Calu3 (cell line): ENCODE data around the gene STYXL2. TPM values are rescaled to one million over a fixed set of nuclear protein-coding genes. Genes with fewer than 3 reads are reported as not detected.

Experiments
- BruUV-seq: library from RNA; stranded (reverse); fragments of 400-500 nt; replicated peaks from 2 replicates; lab custom pipeline; 2021; lab: Mats Ljungman, UMichigan
- CTCF ChIA-PET: fragments of 300-600 bp; sonication (Branson Sonifier 250); formaldehyde crosslinking; loops from one replicate; lab custom pipeline; 2022; ENCODE audit warnings: antibody characterized with exemption; lab: Charles Lee
- DNase-seq: peaks from one replicate; pipeline ENCODE4 v3.0.0; 2022
- H3K27ac Mint-ChIP-seq: one replicate; pipeline ENCODE4 v1.8.0; 2022; ENCODE audit warnings: mixed read lengths; ENCODE audit not compliant: unreplicated experiment
- H3K27me3 Mint-ChIP-seq: one replicate; pipeline ENCODE4 v1.8.0; 2022; ENCODE audit warnings: mixed read lengths; ENCODE audit not compliant: unreplicated experiment
- H3K36me3 Mint-ChIP-seq: one replicate; pipeline ENCODE4 v1.8.0; 2022; ENCODE audit warnings: mild to moderate bottlenecking, moderate library complexity, mixed read lengths; ENCODE audit not compliant: insufficient read depth, unreplicated experiment
- H3K4me1 Mint-ChIP-seq: one replicate; pipeline ENCODE4 v1.8.0; 2022; ENCODE audit warnings: mild to moderate bottlenecking, low read depth, mixed read lengths; ENCODE audit not compliant: unreplicated experiment
- H3K4me3 Mint-ChIP-seq: one replicate; pipeline ENCODE4 v1.8.0; 2022; ENCODE audit warnings: mild to moderate bottlenecking, low read depth, moderate library complexity, mixed read lengths; ENCODE audit not compliant: unreplicated experiment
- H3K9me3 Mint-ChIP-seq: one replicate; pipeline ENCODE4 v1.8.0; 2022; ENCODE audit warnings: low read depth, mixed read lengths; ENCODE audit not compliant: unreplicated experiment
- CTCF ChIP-seq: fragments of 200-600 bp; IDR thresholded peaks from one replicate; pipeline ENCODE4 v1.8.0; 2022; ENCODE audit warnings: antibody characterized with exemption; ENCODE audit not compliant: unreplicated experiment
- intact Hi-C: fragments of 100-400 bp; cut with micrococcal nuclease; formaldehyde crosslinking; loops from one replicate; pipeline ENCODE4 v1.10.0; 2022; ENCODE audit not compliant: unreplicated experiment
- total RNA-seq: library from RNA; stranded (reverse); gene quantifications from 2 replicates; pipeline ENCODE4 v1.2.3, GENCODE V29; 2022

Gene STYXL2
- total RNA-seq, 1 experiment from 2014 or later, result not detected

- no TSS peak for BruUV-seq
- no peaks in the 10 kb centered on the region for H3K4me1 Mint-ChIP-seq
- H3K4me3 Mint-ChIP-seq, result no peak overlapping the region
- no peak for DNase-seq
- no peaks in the 10 kb centered on the region for H3K27me3 Mint-ChIP-seq
- H3K9me3 Mint-ChIP-seq, result peaks cover 10% of the 10 kb centered on the region
- CTCF ChIA-PET, result interaction anchor here (0.8 kb wide), 1 partner anchor 37 kb away, joined by 3 read pairs; no protein-coding TSS in a partner anchor
- intact Hi-C loops, result loop anchor here (5.0 kb wide), 1 partner anchor 138 kb away; the partner anchor contains the start of gene POU2F1
- H3K36me3 Mint-ChIP-seq, result no peaks in the 10 kb centered on the region
- no peak for TF ChIP-seq CTCF
- H3K27ac Mint-ChIP-seq, result no peak overlapping the region
Observed at GRCh38 chr1:167084757-167085156, 9.1 kb upstream of the STYXL2 start.

- H3K9me3 Mint-ChIP-seq, result peaks cover 9% of the 10 kb centered on the region
- CTCF ChIA-PET, result interaction anchor here (1.2 kb wide), 1 partner anchor 134 kb away, joined by 4 read pairs; the partner anchor contains the start of gene POU2F1
- DNase-seq, result no peak
- H3K4me3 Mint-ChIP-seq, result no peak overlapping the region
- intact Hi-C loops, result no loop called here
- H3K36me3 Mint-ChIP-seq, result no peaks in the 10 kb centered on the region
- no TSS peak for BruUV-seq
- no peaks in the 10 kb centered on the region for H3K4me1 Mint-ChIP-seq
- H3K27ac Mint-ChIP-seq, result no peak overlapping the region
- H3K27me3 Mint-ChIP-seq, result no peaks in the 10 kb centered on the region
- no peak for TF ChIP-seq CTCF
Observed at GRCh38 chr1:167086033-167086432, 7.8 kb upstream of the STYXL2 start.

- intact Hi-C loops, result no loop called here
- CTCF ChIA-PET, result interaction anchor here (1.2 kb wide), 1 partner anchor 134 kb away, joined by 4 read pairs; the partner anchor contains the start of gene POU2F1
- no TSS peak for BruUV-seq
Observed at GRCh38 chr1:167086768-167087167, 7.1 kb upstream of the STYXL2 start.

GRCh38 chr1:167088746-167089417 lies 5.0 kb upstream of the STYXL2 start:
- Mint-ChIP-seq H3K4me3 (no peak overlapping the region), H3K4me1 (no peaks in the 10 kb centered on the region), H3K27me3 (no peaks in the 10 kb centered on the region), H3K27ac (no peak overlapping the region), H3K36me3 (no peaks in the 10 kb centered on the region), H3K9me3 (peaks cover 3% of the 10 kb centered on the region)
- BruUV-seq, result no TSS peak
- intact Hi-C loops, result no loop called here
- TF ChIP-seq CTCF, result no peak
- CTCF ChIA-PET, result no interaction called here
- DNase-seq, result no peak

More at GRCh38 chr1:167086768-167087167, 7.1 kb upstream of the STYXL2 start:
- no peak for DNase-seq
- TF ChIP-seq CTCF, result no peak
- H3K36me3 Mint-ChIP-seq, result no peaks in the 10 kb centered on the region
- no peaks in the 10 kb centered on the region for H3K27me3 Mint-ChIP-seq
- no peak overlapping the region for H3K27ac Mint-ChIP-seq
- no peak overlapping the region for H3K4me3 Mint-ChIP-seq
- no peaks in the 10 kb centered on the region for H3K4me1 Mint-ChIP-seq
- peaks cover 5% of the 10 kb centered on the region for H3K9me3 Mint-ChIP-seq
